ENCODE data around the gene SYT9. TPM values are rescaled to one million over a fixed set of nuclear protein-coding genes. Genes with fewer than 3 reads are reported as not detected.

The SYT9 gene
- total and polyA plus RNA-seq, 2 of the 8 experiments (the other 6 are each of a cell fraction or from before 2014, with no cell fraction given) = 1.5 to 2.9 TPM

DNA sequence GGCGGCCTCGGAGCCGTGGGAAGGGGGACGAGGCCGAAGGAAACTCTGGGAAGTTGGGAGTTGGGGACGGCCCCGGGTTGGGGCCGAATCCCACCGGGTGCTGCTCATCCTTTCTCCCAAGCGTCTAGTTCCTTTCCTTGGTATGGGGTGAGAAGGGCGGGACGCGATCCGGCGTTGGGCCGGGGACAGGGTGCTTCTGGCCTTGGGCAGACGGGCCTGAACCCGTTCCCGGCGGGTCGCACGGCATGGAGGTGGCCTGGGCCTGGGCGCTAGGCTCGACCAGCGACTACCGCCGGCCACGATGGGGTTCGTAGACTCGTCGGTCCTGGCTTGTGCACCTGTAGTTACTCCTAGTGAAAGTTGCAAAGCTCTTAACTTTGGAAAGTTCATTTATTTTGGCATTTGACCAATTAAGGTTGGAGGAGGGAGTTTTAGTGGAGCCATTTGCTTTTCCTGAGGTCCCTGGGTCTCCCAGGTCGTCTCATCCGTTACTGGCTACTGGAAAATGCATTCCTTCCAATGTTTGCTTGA, 1.0 kb downstream of the SYT9 start:
- no peaks in the 10 kb centered on the region for H3K79me1 ChIP-seq (ENCODE audit: low read depth, low read length)
- H2BK12ac ChIP-seq (ENCODE audit: low read depth, low read length) = no peak overlapping the region
- H3K36me3 ChIP-seq (ENCODE audit: control insufficient read depth in 2 of 4, insufficient read depth in 4 of 4, low read length in 3 of 4) = no peaks in the 10 kb centered on the region
- H2BK15ac ChIP-seq (ENCODE audit: low read length) = no peak overlapping the region
- peak overlapping the region; percentile 67 to 81 (median 70) for H3K4me3 ChIP-seq (ENCODE audit: extremely low read depth in 1 of 4, insufficient read depth in 2 of 4, low read depth in 3 of 4, low read length in 4 of 4)
- no peak overlapping the region for H3K56ac ChIP-seq (replicated peaks; ENCODE audit: insufficient read length, low read depth, low read length)
- H3K18ac ChIP-seq (ENCODE audit: extremely low read depth, low read length) = peak overlapping the region; percentile 53; the same call in 1 of the 2 replicates
- no peak overlapping the region for H2BK20ac ChIP-seq (ENCODE audit: low read length)
- peak overlapping the region; percentile 74 to 77 for H3K4me2 ChIP-seq (ENCODE audit: insufficient read depth in 1 of 2, low read depth in 2 of 2, low read length in 2 of 2)
- peaks cover 17% of the 10 kb centered on the region for H3K23me2 ChIP-seq (ENCODE audit: low read depth, low read length)
- no peak overlapping the region for H3K23ac ChIP-seq (ENCODE audit: insufficient read length)
- peak overlapping the region; percentile 87 for H2AFZ ChIP-seq (ENCODE audit: low read length)
- H3K79me2 ChIP-seq (ENCODE audit: control insufficient read depth in 1 of 2, insufficient read depth in 2 of 2, low read length in 2 of 2) = no peaks in the 10 kb centered on the region
- FAIRE-seq (no peak), DNase-seq (ENCODE audit: low read depth in 1 of 2, low spot score in 2 of 2) (peak in 1 of 2 experiments; percentile 72)
- POLR2A ChIA-PET (ENCODE audit: partially characterized antibody) = interaction anchor here (1.0 kb wide), 1 partner anchor 11 kb away, joined by 3 read pairs; no protein-coding TSS in a partner anchor
- H3K27me3 ChIP-seq (replicated peaks in 1 of 4; ENCODE audit: control insufficient read depth in 3 of 4, extremely low read depth in 1 of 4, insufficient read depth in 3 of 4, low read length in 3 of 4) = peaks cover 9 to 42% (median 25%) of the 10 kb centered on the region in 4 experiments
- H2BK5ac ChIP-seq (ENCODE audit: low read depth, low read length) = no peak overlapping the region
- H2BK120ac ChIP-seq (replicated peaks; ENCODE audit: low read depth, low read length) = no peak overlapping the region
- no peaks in the 10 kb centered on the region for H4K20me1 ChIP-seq (replicated peaks in 1 of 2; ENCODE audit: control insufficient read depth in 1 of 2, insufficient read depth in 2 of 2, low read length in 2 of 2)
- no peak overlapping the region for H3K14ac ChIP-seq (ENCODE audit: insufficient read length)
- peaks cover 0 to 6% (median 2%) of the 10 kb centered on the region in 4 experiments; a peak in 5 of 7 replicates for H3K4me1 ChIP-seq (replicated peaks in 1 of 4; ENCODE audit: control insufficient read depth in 3 of 4, insufficient read depth in 4 of 4, low read length in 3 of 4)
- H4K8ac ChIP-seq (ENCODE audit: extremely low read depth, insufficient read depth, low read length) = no peak overlapping the region
- no peaks in the 10 kb centered on the region for H3K9me3 ChIP-seq (ENCODE audit: insufficient read depth in 2 of 2, low read depth in 1 of 2, low read length in 1 of 2)
- no peak overlapping the region for H4K91ac ChIP-seq (replicated peaks; ENCODE audit: insufficient read length, low read length)
- H4K5ac ChIP-seq (ENCODE audit: insufficient read length, low read depth, low read length) = no peak overlapping the region
- WGBS, 2 experiments (ENCODE audit: extremely low coverage in 1 of 2, insufficient coverage in 1 of 2, insufficient read length in 1 of 2, insufficient replicate concordance in 2 of 2, low coverage in 1 of 2, low lambda C conversion rate in 2 of 2, missing lambda C conversion rate in 1 of 2) = 3% methylated on average over 22 of the region's 33 CpGs; no CpG with 5 or more reads in 1 of the 2 experiments
- CTCF ChIA-PET (ENCODE audit: partially characterized antibody) = interaction anchor here (0.5 to 1.7 kb wide), 4 partner anchors 85 to 190 kb away, joined by 3 to 5 read pairs (median 4); no protein-coding TSS in a partner anchor
- no peak overlapping the region for H3K4ac ChIP-seq (replicated peaks; ENCODE audit: insufficient read length, low read depth, low read length)
- H2AK5ac ChIP-seq (ENCODE audit: low read depth, low read length) = no peak overlapping the region
- H3K27ac ChIP-seq (ENCODE audit: low read depth, low read length) = no peak overlapping the region
- peak overlapping the region in 3 of 4 experiments; percentile 41 to 48 (median 47); a peak in 3 of 7 replicates for H3K9ac ChIP-seq (replicated peaks in 1 of 4; ENCODE audit: extremely low read depth in 1 of 4, low read depth in 3 of 4, low read length in 3 of 4)
- TF ChIP-seq TCF12 (IDR thresholded peaks at IDR 0.05; ENCODE audit: low read depth, low read length) = no peak
- TF ChIP-seq, protein P1, sequence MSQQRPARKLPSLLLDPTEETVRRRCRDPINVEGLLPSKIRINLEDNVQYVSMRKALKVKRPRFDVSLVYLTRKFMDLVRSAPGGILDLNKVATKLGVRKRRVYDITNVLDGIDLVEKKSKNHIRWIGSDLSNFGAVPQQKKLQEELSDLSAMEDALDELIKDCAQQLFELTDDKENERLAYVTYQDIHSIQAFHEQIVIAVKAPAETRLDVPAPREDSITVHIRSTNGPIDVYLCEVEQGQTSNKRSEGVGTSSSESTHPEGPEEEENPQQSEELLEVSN (IDR thresholded peaks at IDR 0.05) = 0 out of 2 replicates have a peak, but pooled peaks have one; percentile 43

Measured in H1 (cell line).